ENCODE results near the gene PODNL1. TPM values are rescaled to one million over a fixed set of nuclear protein-coding genes. Genes with fewer than 3 reads are reported as not detected.

Gene PODNL1
- total and polyA plus RNA-seq, 2 of the 8 experiments (the other 6 are each of a cell fraction or from before 2014, with no cell fraction given): 1.0 to 1.5 TPM

DNA sequence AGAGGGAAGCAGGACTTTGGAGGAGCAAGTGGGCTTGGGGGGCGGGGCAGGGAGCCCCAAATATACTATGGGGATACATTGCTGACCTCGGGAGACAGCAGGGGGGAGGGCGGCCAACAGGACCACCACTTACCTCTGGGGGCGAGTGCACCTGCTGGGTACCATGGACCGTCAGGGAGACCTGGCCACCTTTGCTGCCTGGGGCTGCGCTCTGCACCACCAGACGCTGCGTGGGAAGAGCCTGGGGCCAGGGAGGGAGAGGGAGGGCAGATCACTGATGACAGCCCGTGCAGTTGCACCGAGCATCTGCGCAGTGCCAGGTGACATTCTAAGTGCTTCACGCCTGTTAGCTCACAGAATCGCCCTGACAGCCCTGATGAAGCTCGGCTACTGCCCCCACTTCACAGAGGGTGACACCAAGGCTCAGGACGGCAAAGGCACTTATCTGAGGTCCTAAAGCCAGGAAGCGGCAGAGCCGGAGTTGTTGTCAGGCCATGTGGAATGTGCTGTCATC, 43.8 kb upstream of the PODNL1 start (continued):
- TF ChIP-seq CHD7 (IDR thresholded peaks at IDR 0.05; ENCODE audit: insufficient replicate concordance, low read length): no peak
- TF ChIP-seq KDM1A (IDR thresholded peaks at IDR 0.05; ENCODE audit: borderline replicate concordance, low read length): no peak
- no peak for TF ChIP-seq EZH2 (IDR thresholded peaks at IDR 0.05; ENCODE audit: low read depth, low read length, severe bottlenecking)
- TF ChIP-seq PHF8 (conservative IDR thresholded peaks at IDR 0.05; ENCODE audit: low read depth, low read length): no peak
- TF ChIP-seq GTF2F1 (IDR thresholded peaks at IDR 0.05; ENCODE audit: borderline replicate concordance, low read depth, low read length): no peak
- no peak for TF ChIP-seq MAFK (IDR thresholded peaks at IDR 0.05; ENCODE audit: low read depth, low read length)
- TF ChIP-seq CTCF (IDR thresholded peaks at IDR 0.05; ENCODE audit: control extremely low read depth in 1 of 3, insufficient read depth in 1 of 3, low read depth in 1 of 3, low read length in 3 of 3): no peak

All from H1 (cell line).